H1 (cell line): ENCODE measurements around the gene WNT9B. TPM values are rescaled to one million over a fixed set of nuclear protein-coding genes. Genes with fewer than 3 reads are reported as not detected.

Experiments used
- CTCF ChIA-PET: fragments of 300-600 bp; sonication (Branson Sonifier 250); formaldehyde crosslinking; loops from one replicate; lab custom pipeline; 2021; ENCODE audit not compliant: partially characterized antibody; lab: Charles Lee
- POLR2A ChIA-PET: fragments of 300-600 bp; sonication (Branson Sonifier 250); formaldehyde crosslinking; loops from one replicate; lab custom pipeline; 2021; ENCODE audit warnings: inconsistent platforms; ENCODE audit not compliant: partially characterized antibody; lab: Charles Lee
- DNase-seq, 2 experiments: peaks; one replicate each; pipeline versions ENCODE4 v3.0.0 to v3.0.0-alpha.2; 2010 to 2022; ENCODE audit warnings: low spot score in 2 of 2, low read depth in 1 of 2, mixed read lengths in 1 of 2
- FAIRE-seq: peaks from 2 replicates; lab custom pipeline; 2011; peaks lifted over from hg19 to GRCh38; lab: Jason Lieb, UNC
- H2AFZ ChIP-seq: 2 replicates; pipeline ENCODE4 v1.8.1; 2012; ENCODE audit warnings: low read length, inconsistent platforms
- H2AK5ac ChIP-seq: 2 replicates; pipeline ENCODE4 v1.6.1; 2013; ENCODE audit warnings: low read depth, low read length
- H2BK120ac ChIP-seq: replicated peaks from 2 replicates; pipeline ENCODE3; 2013; ENCODE audit warnings: low read depth, low read length, inconsistent platforms
- H2BK12ac ChIP-seq: 2 replicates; pipeline ENCODE4 v1.6.1; 2013; ENCODE audit warnings: low read depth, low read length
- H2BK15ac ChIP-seq: 2 replicates; pipeline ENCODE4 v1.6.1; 2013; ENCODE audit warnings: low read length
- H2BK20ac ChIP-seq: 2 replicates; pipeline ENCODE4 v1.6.1; 2013; ENCODE audit warnings: low read length
- H2BK5ac ChIP-seq: 2 replicates; pipeline ENCODE4 v1.6.1; 2013; ENCODE audit warnings: low read depth, low read length
- H3K14ac ChIP-seq: 2 replicates; pipeline ENCODE4 v1.6.1; 2013; ENCODE audit warnings: inconsistent platforms; ENCODE audit not compliant: insufficient read length
- H3K18ac ChIP-seq: 2 replicates; pipeline ENCODE4 v1.6.1; 2013; ENCODE audit warnings: low read length; ENCODE audit errors: extremely low read depth
- H3K23ac ChIP-seq: 2 replicates; pipeline ENCODE4 v1.6.1; 2013; ENCODE audit warnings: inconsistent platforms; ENCODE audit not compliant: insufficient read length
- H3K23me2 ChIP-seq: 2 replicates; pipeline ENCODE4 v1.6.1; 2013; ENCODE audit warnings: low read depth, low read length
- H3K27ac ChIP-seq: 2 replicates; pipeline ENCODE4 v1.6.1; 2011; ENCODE audit warnings: low read depth, low read length, inconsistent platforms
- H3K27me3 ChIP-seq, 4 experiments: replicated peaks in 1 of 4; 1 replicate in 1 of 4; 2 replicates in 3 of 4; pipeline versions ENCODE4 v1.6.1 to v1.8.1; 2011 to 2013; ENCODE audit warnings: low read length in 3 of 4, mild to moderate bottlenecking in 3 of 4, inconsistent platforms in 2 of 4, mixed read lengths in 2 of 4, moderate library complexity in 1 of 4; ENCODE audit not compliant: control insufficient read depth in 3 of 4, insufficient read depth in 3 of 4; ENCODE audit errors: extremely low read depth in 1 of 4
- H3K36me3 ChIP-seq, 4 experiments: 2 replicates each; pipeline versions ENCODE4 v1.6.1 to v1.8.1; 2011 to 2013; ENCODE audit warnings: mild to moderate bottlenecking in 4 of 4, low read length in 3 of 4, moderate library complexity in 2 of 4, control low read depth in 1 of 4, inconsistent platforms in 1 of 4; ENCODE audit not compliant: insufficient read depth in 4 of 4, control insufficient read depth in 2 of 4
- H3K4ac ChIP-seq: replicated peaks from 2 replicates; pipeline ENCODE3; 2013; ENCODE audit warnings: low read length, low read depth, mixed read lengths, inconsistent platforms; ENCODE audit not compliant: insufficient read length
- H3K4me1 ChIP-seq, 4 experiments: replicated peaks in 1 of 4; 1 replicate in 1 of 4; 2 replicates in 3 of 4; pipeline versions ENCODE4 v1.6.1 to v1.8.1; 2011 to 2013; ENCODE audit warnings: low read length in 3 of 4, inconsistent platforms in 2 of 4, mixed read lengths in 1 of 4; ENCODE audit not compliant: insufficient read depth in 4 of 4, control insufficient read depth in 3 of 4
- H3K4me2 ChIP-seq, 2 experiments: 2 replicates each; pipeline versions ENCODE4 v1.6.1 to v1.8.1; 2011 to 2013; ENCODE audit warnings: low read depth in 2 of 2, low read length in 2 of 2, control low read depth in 1 of 2, inconsistent platforms in 1 of 2, mild to moderate bottlenecking in 1 of 2; ENCODE audit not compliant: insufficient read depth in 1 of 2
- H3K4me3 ChIP-seq, 4 experiments: fragments of 200-600, 300-600 bp in 1 of 4; sonication (generic), shearing (Covaris generic), sonication (Bioruptor Twin) in 1 of 4; 2 replicates each; pipeline versions ENCODE4 v1.5.1 to v1.8.1; 2011 to 2016; ENCODE audit warnings: low read length in 4 of 4, low read depth in 3 of 4, control low read depth in 2 of 4, inconsistent platforms in 2 of 4, mild to moderate bottlenecking in 2 of 4, mixed read lengths in 1 of 4, moderate library complexity in 1 of 4; ENCODE audit not compliant: insufficient read depth in 2 of 4; ENCODE audit errors: extremely low read depth in 1 of 4
- H3K56ac ChIP-seq: replicated peaks from 2 replicates; pipeline ENCODE3; 2013; ENCODE audit warnings: low read depth, mild to moderate bottlenecking, mixed read lengths, low read length, inconsistent platforms; ENCODE audit not compliant: insufficient read length
- H3K79me1 ChIP-seq: 2 replicates; pipeline ENCODE4 v1.6.1; 2013; ENCODE audit warnings: low read depth, low read length, control low read depth
- H3K79me2 ChIP-seq, 2 experiments: 2 replicates each; pipeline versions ENCODE4 v1.6.1 to v1.8.1; 2012 to 2013; ENCODE audit warnings: low read length in 2 of 2, mild to moderate bottlenecking in 2 of 2, inconsistent platforms in 1 of 2; ENCODE audit not compliant: insufficient read depth in 2 of 2, control insufficient read depth in 1 of 2
- H3K9ac ChIP-seq, 4 experiments: replicated peaks in 1 of 4; 1 replicate in 1 of 4; 2 replicates in 3 of 4; pipeline versions ENCODE4 v1.6.1 to v1.8.1; 2011 to 2013; ENCODE audit warnings: low read depth in 3 of 4, low read length in 3 of 4, control low read depth in 2 of 4, mild to moderate bottlenecking in 2 of 4, moderate library complexity in 2 of 4, inconsistent platforms in 1 of 4; ENCODE audit errors: extremely low read depth in 1 of 4
- H3K9me3 ChIP-seq, 2 experiments: 2 replicates each; pipeline versions ENCODE4 v1.6.1 to v1.8.1; 2012 to 2013; ENCODE audit warnings: mild to moderate bottlenecking in 2 of 2, moderate library complexity in 2 of 2, control low read depth in 1 of 2, inconsistent platforms in 1 of 2, low read depth in 1 of 2, low read length in 1 of 2, mixed read lengths in 1 of 2; ENCODE audit not compliant: insufficient read depth in 2 of 2
- H4K20me1 ChIP-seq, 2 experiments: replicated peaks in 1 of 2; 2 replicates each; pipeline versions ENCODE3 to v1.8.1; 2011 to 2013; ENCODE audit warnings: inconsistent platforms in 2 of 2, low read length in 2 of 2, mild to moderate bottlenecking in 1 of 2; ENCODE audit not compliant: insufficient read depth in 2 of 2, control insufficient read depth in 1 of 2
- H4K5ac ChIP-seq: 2 replicates; pipeline ENCODE4 v1.6.1; 2013; ENCODE audit warnings: low read length, low read depth, mixed read lengths, inconsistent platforms; ENCODE audit not compliant: insufficient read length
- H4K8ac ChIP-seq: 2 replicates; pipeline ENCODE4 v1.8.0; 2013; ENCODE audit warnings: mild to moderate bottlenecking, moderate library complexity, low read length, inconsistent platforms; ENCODE audit not compliant: insufficient read depth; ENCODE audit errors: extremely low read depth
- H4K91ac ChIP-seq: replicated peaks from 2 replicates; pipeline ENCODE3; 2013; ENCODE audit warnings: low read length, mixed read lengths, inconsistent platforms; ENCODE audit not compliant: insufficient read length
- EZH2 ChIP-seq: fragments of 200-600 bp; sonication (generic); IDR thresholded peaks from 2 replicates; pipeline ENCODE4 v1.7.1; 2012; ENCODE audit warnings: low read depth, mild to moderate bottlenecking, moderate library complexity, low read length, inconsistent platforms; ENCODE audit not compliant: severe bottlenecking
- JUND ChIP-seq: IDR thresholded peaks from 2 replicates; pipeline ENCODE4 v1.6.1; 2011; ENCODE audit warnings: mild to moderate bottlenecking, improper control_type of control experiment, low read length
- SRF ChIP-seq: IDR thresholded peaks from 2 replicates; pipeline ENCODE4 v1.6.1; 2011; ENCODE audit warnings: mild to moderate bottlenecking, low read depth, low read length, moderate library complexity
- YY1 ChIP-seq: IDR thresholded peaks from 2 replicates; pipeline ENCODE4 v1.6.1; 2011; ENCODE audit warnings: low read depth, mild to moderate bottlenecking, low read length
- WGBS, 2 experiments: shearing (Covaris generic) in 1 of 2; methylation state at CpG; one replicate each; pipeline versions ENCODE4 v1.1.6 to v1.1.7; 2013 to 2015; ENCODE audit warnings: low lambda C conversion rate in 2 of 2, mixed read lengths in 2 of 2, inconsistent platforms in 1 of 2, low coverage in 1 of 2, missing lambda C conversion rate in 1 of 2; ENCODE audit not compliant: insufficient replicate concordance in 2 of 2, insufficient coverage in 1 of 2, insufficient read length in 1 of 2; ENCODE audit errors: extremely low coverage in 1 of 2, missing lambda C conversion rate in 1 of 2; 5-methylcytosine and 5-hydroxymethylcytosine counted together
- polyA plus RNA-seq, 7 experiments: library from polyadenylated mRNA; depleted of rRNA in 3 of 7; stranded (reverse) in 5 of 7; unstranded in 2 of 7; fragments of >200 nt in 5 of 7; fragments of 200-250 nt in 2 of 7; gene quantifications; 1 replicate in 5 of 7; 2 replicates in 1 of 7; 4 replicates in 1 of 7; pipeline versions ENCODE4 v1.2.1 to v1.2.3, GENCODE V29; 2011 to 2013; ENCODE audit warnings: missing spikeins in 2 of 7, mixed read lengths in 2 of 7
- total RNA-seq: library from RNA; stranded (reverse); fragmentation: NEBNext Ultra II Directional; extraction: Animal tissue kit (Norgen Biotek cat#: 25700); gene quantifications from 2 replicates; pipeline ENCODE4 v1.2.1, GENCODE V29; 2021

Gene WNT9B
- total and polyA plus RNA-seq, 2 of the 8 experiments (the other 6 are each of a cell fraction or from before 2014, with no cell fraction given), result 0.21 TPM; not detected in 1

- Histone ChIP-seq H3K56ac (no peak overlapping the region), H4K5ac (no peak overlapping the region), H4K8ac (no peak overlapping the region), H3K18ac (0 out of 2 replicates have a peak overlapping the region, but pooled peaks have one; percentile 11), H3K23ac (no peak overlapping the region), H3K4ac (no peak overlapping the region), H4K91ac (no peak overlapping the region), H3K4me2 (peak overlapping the region; percentile 92 to 96), H3K4me1 (peaks cover 0 to 44% (median 34%) of the 10 kb centered on the region in 4 experiments; a peak in 6 of 7 replicates), H3K9me3 (no peaks in the 10 kb centered on the region), H3K79me1 (no peaks in the 10 kb centered on the region; the same call in 1 of the 2 replicates), H3K27me3 (peaks cover 37 to 82% (median 75%) of the 10 kb centered on the region in 4 experiments), H3K4me3 (peak overlapping the region in 2 of 4 experiments; percentile 24 to 50; a peak in 4 of 8 replicates), H2BK120ac (no peak overlapping the region), H2BK12ac (no peak overlapping the region), H3K36me3 (no peaks in the 10 kb centered on the region), H4K20me1 (peaks cover 2 to 3% of the 10 kb centered on the region in 2 experiments), H2AK5ac (no peak overlapping the region), H2BK15ac (no peak overlapping the region), H2AFZ (no peak overlapping the region), H3K14ac (no peak overlapping the region), H2BK20ac (no peak overlapping the region), H3K27ac (no peak overlapping the region), H3K23me2 (peaks cover 23% of the 10 kb centered on the region; the same call in 1 of the 2 replicates), H2BK5ac (no peak overlapping the region), H3K9ac (no peak overlapping the region), H3K79me2 (no peaks in the 10 kb centered on the region)
- POLR2A ChIA-PET, result no interaction called here
- no peak for FAIRE-seq
- no peak for DNase-seq
- 17% methylated on average over 5 of the region's 5 CpGs; no CpG with 5 or more reads in 1 of the 2 experiments for WGBS, 2 experiments
- CTCF ChIA-PET, result no interaction called here
- TF ChIP-seq JUND (no peak), YY1 (no peak), SRF (no peak), EZH2 (peak; percentile 56)
These were observed 33.5 kb upstream of the WNT9B start for GRCh38 chr17:46817901-46818209.
